ENCODE measurements around the gene MMP11.

Gene MMP11

GRCh38 chr22:23779731-23780130 is 7.1 kb downstream of the MMP11 start:
- in situ Hi-C loops (cut with HindIII; ENCODE audit: low sequenced_read_pairs), result no loop called here

GRCh38 chr22:23780146-23780748 is 7.6 kb downstream of the MMP11 start:
- in situ Hi-C loops (cut with HindIII; ENCODE audit: low sequenced_read_pairs), result no loop called here

GRCh38 chr22:23781065-23781464 is 8.4 kb downstream of the MMP11 start:
- in situ Hi-C loops (cut with HindIII; ENCODE audit: low sequenced_read_pairs), result no loop called here

- in situ Hi-C loops (cut with HindIII; ENCODE audit: low sequenced_read_pairs), result no loop called here
Measured at GRCh38 chr22:23781511-23782183, 9.0 kb downstream of the MMP11 start.

- in situ Hi-C loops (cut with HindIII; ENCODE audit: low sequenced_read_pairs), result no loop called here
Measured at GRCh38 chr22:23782252-23782651, 9.6 kb downstream of the MMP11 start.

GRCh38 chr22:23782703-23783102 is 10.1 kb downstream of the MMP11 start:
- in situ Hi-C loops (cut with HindIII; ENCODE audit: low sequenced_read_pairs), result no loop called here

- in situ Hi-C loops (cut with HindIII; ENCODE audit: low sequenced_read_pairs), result no loop called here
Measured at GRCh38 chr22:23783265-23784150, 10.9 kb downstream of the MMP11 start.

- in situ Hi-C loops (cut with HindIII; ENCODE audit: low sequenced_read_pairs), result no loop called here
Measured at GRCh38 chr22:23784215-23784732, 11.6 kb downstream of the MMP11 start.

GRCh38 chr22:23786261-23786710 is 13.6 kb downstream of the MMP11 start:
- in situ Hi-C loops (cut with HindIII; ENCODE audit: low sequenced_read_pairs), result no loop called here

GRCh38 chr22:23786752-23787599 is 14.3 kb downstream of the MMP11 start, which contains the start of gene SMARCB1:
Gene SMARCB1, plus strand, starts transcription at chr22:23786966. Its CDS starts 204 bp downstream, at chr22:23787170.
- in situ Hi-C loops (cut with HindIII; ENCODE audit: low sequenced_read_pairs), result no loop called here

GRCh38 chr22:23787600-23787896 is 14.9 kb downstream of the MMP11 start:
- in situ Hi-C loops (cut with HindIII; ENCODE audit: low sequenced_read_pairs), result no loop called here

- in situ Hi-C loops (cut with HindIII; ENCODE audit: low sequenced_read_pairs), result no loop called here
Measured at GRCh38 chr22:23787910-23788309, 15.3 kb downstream of the MMP11 start.

- in situ Hi-C loops (cut with HindIII; ENCODE audit: low sequenced_read_pairs), result no loop called here
Measured at GRCh38 chr22:23789121-23789520, 16.5 kb downstream of the MMP11 start.

GRCh38 chr22:23789638-23790037 is 17.0 kb downstream of the MMP11 start:
- in situ Hi-C loops (cut with HindIII; ENCODE audit: low sequenced_read_pairs), result no loop called here

GRCh38 chr22:23790819-23791737 is 18.4 kb downstream of the MMP11 start:
- in situ Hi-C loops (cut with HindIII; ENCODE audit: low sequenced_read_pairs), result no loop called here

GRCh38 chr22:23791738-23792645 is 19.3 kb downstream of the MMP11 start:
- in situ Hi-C loops (cut with HindIII; ENCODE audit: low sequenced_read_pairs), result no loop called here

GRCh38 chr22:23793326-23793725 is 20.7 kb downstream of the MMP11 start:
- in situ Hi-C loops (cut with HindIII; ENCODE audit: low sequenced_read_pairs), result no loop called here

- in situ Hi-C loops (cut with HindIII; ENCODE audit: low sequenced_read_pairs), result no loop called here
Measured at GRCh38 chr22:23796461-23796860, 23.8 kb downstream of the MMP11 start.

Measured in DLD1 (cell line).